Ovary (tissue), 3 donors: Measurements from ENCODE around the gene OR7D2.

Experiments
- EP300 ChIP-seq: sonication (generic); formaldehyde crosslinking; IDR thresholded peaks from one replicate; pipeline ENCODE4 v1.6.1; 2017; ENCODE audit warnings: antibody characterized with exemption
- POLR2A ChIP-seq: fragments of 450-650 bp; IDR thresholded peaks from one replicate; pipeline ENCODE4 v1.6.1; 2017; ENCODE audit warnings: antibody characterized with exemption, mild to moderate bottlenecking, moderate library complexity
- TF ChIP-seq, protein P1 (sequence below), 3 donors: fragments of 450-650 bp in 2 of 3; fragments of 200-600 bp in 1 of 3; IDR thresholded peaks; one replicate each; pipeline versions ENCODE4 v1.5.1 to v1.8.0; 2016 to 2022; ENCODE audit warnings: antibody characterized with exemption in 3 of 3, mild to moderate bottlenecking in 1 of 3
- donor health status: DM: no; HTN: no; CAD: no.

DNA sequence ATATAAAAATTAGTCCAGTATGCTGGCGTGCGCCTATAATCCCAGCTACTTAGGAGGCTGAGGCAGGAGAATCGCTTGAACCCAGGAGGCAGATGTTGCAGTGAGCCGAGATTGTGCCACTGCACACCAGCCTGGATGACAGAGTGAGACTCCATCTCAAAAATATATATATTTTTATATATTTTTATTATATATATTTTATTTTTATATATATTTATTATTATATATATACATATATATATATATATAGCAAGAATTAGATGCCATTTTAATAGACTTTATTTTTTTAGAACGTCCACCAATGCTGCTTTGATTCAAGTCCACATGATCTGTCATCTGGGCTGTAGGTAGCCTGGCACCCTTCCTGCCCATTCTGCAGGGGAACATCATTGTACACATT lies 3.5 kb upstream of the OR7D2 start:
- TF ChIP-seq, protein P1, sequence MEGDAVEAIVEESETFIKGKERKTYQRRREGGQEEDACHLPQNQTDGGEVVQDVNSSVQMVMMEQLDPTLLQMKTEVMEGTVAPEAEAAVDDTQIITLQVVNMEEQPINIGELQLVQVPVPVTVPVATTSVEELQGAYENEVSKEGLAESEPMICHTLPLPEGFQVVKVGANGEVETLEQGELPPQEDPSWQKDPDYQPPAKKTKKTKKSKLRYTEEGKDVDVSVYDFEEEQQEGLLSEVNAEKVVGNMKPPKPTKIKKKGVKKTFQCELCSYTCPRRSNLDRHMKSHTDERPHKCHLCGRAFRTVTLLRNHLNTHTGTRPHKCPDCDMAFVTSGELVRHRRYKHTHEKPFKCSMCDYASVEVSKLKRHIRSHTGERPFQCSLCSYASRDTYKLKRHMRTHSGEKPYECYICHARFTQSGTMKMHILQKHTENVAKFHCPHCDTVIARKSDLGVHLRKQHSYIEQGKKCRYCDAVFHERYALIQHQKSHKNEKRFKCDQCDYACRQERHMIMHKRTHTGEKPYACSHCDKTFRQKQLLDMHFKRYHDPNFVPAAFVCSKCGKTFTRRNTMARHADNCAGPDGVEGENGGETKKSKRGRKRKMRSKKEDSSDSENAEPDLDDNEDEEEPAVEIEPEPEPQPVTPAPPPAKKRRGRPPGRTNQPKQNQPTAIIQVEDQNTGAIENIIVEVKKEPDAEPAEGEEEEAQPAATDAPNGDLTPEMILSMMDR (IDR thresholded peaks at IDR 0.05): no peak
- TF ChIP-seq POLR2A (no peak), EP300 (no peak)
